GM21576 (cell line): ENCODE results near the gene KRT84.
"Not testable (repeated sequence)": the region's sequence is repeated elsewhere in the genome, so short reads cannot be mapped to it uniquely, and the experiment has no call there.

Experiments used
- ATAC-seq: cut with Tn5 transposase; IDR thresholded peaks from one replicate; pipeline ENCODE4 v1.9.1; 2021; ENCODE audit warnings: mild to moderate bottlenecking, moderate library complexity; ENCODE audit not compliant: unreplicated experiment

KRT84 gene

GRCh38 chr12:52413202-52413601, 27.8 kb upstream of the KRT84 start:
- ATAC-seq, result no peak

- ATAC-seq, result no peak
These were observed 26.4 kb upstream of the KRT84 start for GRCh38 chr12:52411815-52412214.

GRCh38 chr12:52410589-52411248, 25.3 kb upstream of the KRT84 start:
- not testable (repeated sequence) for ATAC-seq

GRCh38 chr12:52407918-52408317, 22.5 kb upstream of the KRT84 start:
- no peak for ATAC-seq

DNA sequence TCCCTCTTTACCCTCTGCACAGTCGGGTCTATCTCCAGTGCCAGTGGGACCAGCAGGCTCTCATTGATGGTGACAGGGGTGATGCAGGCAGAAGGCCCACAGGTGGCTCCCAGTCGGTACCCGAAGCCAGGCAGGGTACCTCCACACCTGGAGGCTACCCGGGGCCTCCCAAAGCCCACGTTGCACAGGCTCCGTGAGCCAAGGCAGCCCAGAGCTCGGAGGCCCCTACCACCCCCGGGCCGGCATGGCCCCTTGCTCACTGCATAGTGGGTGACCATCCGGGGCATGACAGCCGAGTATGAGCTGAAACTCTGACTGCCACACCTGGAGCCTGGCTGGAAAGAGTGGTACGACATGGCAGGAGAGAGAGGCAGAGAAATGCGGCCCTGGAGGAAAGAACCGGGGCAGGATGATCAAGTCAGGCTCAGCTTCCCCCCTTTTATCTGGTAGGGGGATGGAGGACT, 20.5 kb upstream of the KRT84 start, which contains the start of gene KRT82:
Gene KRT82 (minus strand): TSS at position 414 of the 464 bp plus-strand sequence. CDS start 58 bp downstream, at position 356.
- no peak for ATAC-seq

DNA sequence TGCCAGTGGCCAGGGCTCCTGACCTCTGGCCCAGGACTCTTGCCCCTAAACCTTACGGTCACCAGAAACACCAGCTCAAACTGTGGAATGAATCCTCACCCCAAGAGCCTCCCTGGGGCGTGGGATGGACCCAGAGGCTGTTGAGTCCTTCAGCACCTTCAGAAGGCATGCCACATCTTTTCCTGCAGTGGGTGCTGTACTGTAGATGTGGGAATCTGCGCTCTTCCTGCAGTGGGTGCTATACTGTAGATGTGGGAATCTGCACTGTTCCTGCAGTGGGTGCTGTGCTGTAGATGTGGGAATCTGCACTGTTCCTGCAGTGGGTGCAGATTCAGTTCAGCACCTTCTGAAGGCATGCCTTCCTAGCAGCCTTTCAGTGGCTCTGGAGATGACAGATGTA, 19.5 kb upstream of the KRT84 start:
- no peak for ATAC-seq

DNA sequence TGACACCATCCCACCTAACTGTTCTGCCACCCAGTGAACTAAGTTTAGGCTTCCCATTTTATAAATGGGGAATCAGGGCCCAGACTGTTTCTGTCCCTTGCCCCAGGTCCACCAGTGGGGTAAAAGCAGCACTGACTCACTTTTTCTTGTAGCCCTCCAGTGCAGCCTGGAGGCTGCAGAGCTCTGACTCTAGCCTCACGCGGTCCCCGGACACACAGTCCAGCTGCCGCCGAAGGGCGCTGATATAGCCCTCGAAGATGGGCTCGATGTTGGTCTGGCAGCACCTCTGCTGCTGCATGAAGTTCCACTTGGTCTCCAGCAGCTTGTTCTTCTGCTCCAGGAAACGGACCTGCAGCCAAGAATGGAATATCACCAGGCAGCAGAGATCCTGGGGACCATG, 18.1 kb upstream of the KRT84 start:
- ATAC-seq, result no peak

GRCh38 chr12:52402873-52403540, 17.6 kb upstream of the KRT84 start:
- ATAC-seq, result no peak

- ATAC-seq, result no peak
These were observed 16.9 kb upstream of the KRT84 start for GRCh38 chr12:52402377-52402776.

GRCh38 chr12:52401926-52402325, 16.5 kb upstream of the KRT84 start:
- no peak for ATAC-seq

DNA sequence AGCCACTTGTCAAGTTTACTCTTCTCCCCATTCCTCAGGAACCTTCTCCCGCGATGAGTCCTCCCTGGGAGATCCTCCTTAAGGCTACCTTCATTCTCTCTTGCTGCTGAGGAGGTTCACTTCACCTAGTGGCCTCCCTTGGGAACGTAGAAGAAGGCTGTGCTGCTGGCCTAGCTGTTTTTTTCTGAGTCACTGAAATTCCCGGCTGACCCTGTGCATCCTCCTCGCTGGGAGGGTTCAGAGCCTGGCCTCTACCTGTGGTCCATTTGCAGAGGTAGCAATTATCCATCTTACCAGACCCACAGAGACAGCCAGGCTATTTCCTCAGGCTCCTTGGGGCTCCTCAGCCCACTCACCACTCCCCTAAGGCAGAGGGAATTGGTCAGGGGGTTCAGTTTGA, 16.1 kb upstream of the KRT84 start:
- no peak for ATAC-seq

GRCh38 chr12:52400906-52401305, 15.5 kb upstream of the KRT84 start:
- ATAC-seq, result no peak

- no peak for ATAC-seq
These were observed 14.3 kb upstream of the KRT84 start for GRCh38 chr12:52399756-52400155.

DNA sequence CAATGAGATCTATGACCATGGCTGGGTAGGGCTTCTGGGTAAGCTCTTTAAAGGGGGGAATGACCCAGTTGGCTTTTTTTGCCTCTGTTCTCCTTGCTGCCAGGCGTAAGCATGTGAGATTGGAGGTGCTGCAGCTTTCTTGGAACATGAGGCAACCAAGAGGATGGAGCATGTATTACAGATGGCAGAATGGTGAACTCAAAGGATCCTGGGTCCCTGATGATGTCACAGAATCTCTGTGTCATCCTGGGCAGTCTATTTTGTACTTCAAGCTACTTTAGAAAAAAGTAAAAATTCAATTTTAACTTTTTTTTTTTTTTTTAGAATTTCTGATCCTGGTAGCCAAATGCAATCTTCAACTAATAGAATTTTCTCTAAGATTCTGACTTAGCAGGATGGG, 12.7 kb upstream of the KRT84 start:
- no peak for ATAC-seq

DNA sequence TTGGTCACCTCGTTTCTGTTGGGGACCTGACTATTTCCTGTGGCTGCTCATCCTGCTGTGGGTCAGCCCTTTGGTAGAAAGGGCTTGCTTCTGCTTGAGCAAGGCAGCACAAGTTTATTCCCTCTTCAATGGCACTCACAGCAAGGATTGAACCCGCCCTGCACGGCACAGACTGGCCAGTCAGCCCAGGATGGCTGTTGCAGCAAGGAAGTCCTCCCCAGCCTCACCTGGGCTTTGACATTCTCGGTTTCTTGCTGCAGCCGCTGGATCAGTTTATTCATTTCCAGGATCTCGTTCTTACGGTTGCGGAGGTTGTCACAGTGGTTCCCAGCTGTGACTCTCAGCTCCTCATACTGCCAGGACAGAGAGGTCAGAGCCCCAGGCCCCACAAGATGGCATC, 11.2 kb upstream of the KRT84 start:
- ATAC-seq, result no peak

DNA sequence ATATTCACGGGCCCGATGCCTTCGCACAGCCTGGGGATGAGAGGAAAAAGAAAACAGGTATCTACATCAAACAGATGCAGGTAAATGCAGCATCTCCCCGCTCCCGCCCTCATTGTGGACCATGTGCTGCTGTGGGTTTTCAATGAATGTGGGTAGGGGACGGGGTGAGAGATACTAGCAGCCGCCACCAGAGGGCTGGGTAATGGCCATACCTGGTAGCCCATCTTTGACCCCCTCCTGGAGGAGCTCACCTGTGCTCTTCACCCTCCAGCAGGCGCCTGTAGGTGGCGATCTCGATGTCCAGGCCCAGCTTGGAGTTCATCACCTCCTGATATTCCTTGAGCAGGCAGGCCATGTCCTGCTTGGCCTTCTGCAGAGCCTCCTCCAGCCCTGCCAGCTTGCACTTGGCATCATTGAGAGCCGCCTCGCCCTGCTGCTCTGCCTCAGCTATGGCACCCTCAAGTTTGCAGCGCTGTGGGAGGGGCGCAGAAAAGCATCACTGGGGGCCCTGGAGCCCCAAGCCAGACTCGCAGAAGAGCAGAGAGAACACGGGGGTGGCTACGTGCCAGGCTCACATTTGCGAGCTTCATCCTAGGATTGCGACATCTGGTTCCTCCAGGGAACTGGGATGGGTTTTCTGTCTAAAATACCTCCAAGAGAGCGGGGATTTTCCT, 10.4 kb upstream of the KRT84 start:
- no peak for ATAC-seq

GRCh38 chr12:52394836-52395405, 9.5 kb upstream of the KRT84 start:
- no peak for ATAC-seq

GRCh38 chr12:52392465-52393007, 7.1 kb upstream of the KRT84 start:
- ATAC-seq, result no peak

- ATAC-seq, result no peak
These were observed 6.2 kb upstream of the KRT84 start for GRCh38 chr12:52391618-52392002.

- ATAC-seq, result no peak
These were observed 5.5 kb upstream of the KRT84 start for GRCh38 chr12:52390739-52391617.
